GM12892 (cell line): ENCODE results near the gene ZNF334. TPM values are rescaled to one million over a fixed set of nuclear protein-coding genes. Genes with fewer than 3 reads are reported as not detected.

Experiments used
- DNase-seq: peaks from one replicate; pipeline ENCODE4 v3.0.0; 2011; ENCODE audit not compliant: insufficient read length
- FAIRE-seq: peaks from 2 replicates; lab custom pipeline; 2011; peaks lifted over from hg19 to GRCh38; lab: Jason Lieb, UNC
- POLR2A ChIP-seq: IDR thresholded peaks from 2 replicates; pipeline ENCODE4 v1.6.1; 2011; ENCODE audit warnings: low read depth, low read length, control low read depth
- POLR2AphosphoS5 ChIP-seq: IDR thresholded peaks from 2 replicates; pipeline ENCODE4 v1.6.1; 2011; ENCODE audit warnings: low read depth, low read length, control low read depth
- TAF1 ChIP-seq: IDR thresholded peaks from 2 replicates; pipeline ENCODE4 v1.6.1; 2011; ENCODE audit warnings: low read depth, mild to moderate bottlenecking, control low read depth, low read length, borderline replicate concordance
- polyA plus RNA-seq: library from polyadenylated mRNA; unstranded; fragments of >200 nt; gene quantifications from one replicate; pipeline ENCODE4 v1.2.1, GENCODE V29; 2012; ENCODE audit warnings: missing spikeins, inconsistent platforms; ENCODE audit not compliant: missing spikeins

Gene ZNF334
- 1.5 TPM for polyA plus RNA-seq

DNA sequence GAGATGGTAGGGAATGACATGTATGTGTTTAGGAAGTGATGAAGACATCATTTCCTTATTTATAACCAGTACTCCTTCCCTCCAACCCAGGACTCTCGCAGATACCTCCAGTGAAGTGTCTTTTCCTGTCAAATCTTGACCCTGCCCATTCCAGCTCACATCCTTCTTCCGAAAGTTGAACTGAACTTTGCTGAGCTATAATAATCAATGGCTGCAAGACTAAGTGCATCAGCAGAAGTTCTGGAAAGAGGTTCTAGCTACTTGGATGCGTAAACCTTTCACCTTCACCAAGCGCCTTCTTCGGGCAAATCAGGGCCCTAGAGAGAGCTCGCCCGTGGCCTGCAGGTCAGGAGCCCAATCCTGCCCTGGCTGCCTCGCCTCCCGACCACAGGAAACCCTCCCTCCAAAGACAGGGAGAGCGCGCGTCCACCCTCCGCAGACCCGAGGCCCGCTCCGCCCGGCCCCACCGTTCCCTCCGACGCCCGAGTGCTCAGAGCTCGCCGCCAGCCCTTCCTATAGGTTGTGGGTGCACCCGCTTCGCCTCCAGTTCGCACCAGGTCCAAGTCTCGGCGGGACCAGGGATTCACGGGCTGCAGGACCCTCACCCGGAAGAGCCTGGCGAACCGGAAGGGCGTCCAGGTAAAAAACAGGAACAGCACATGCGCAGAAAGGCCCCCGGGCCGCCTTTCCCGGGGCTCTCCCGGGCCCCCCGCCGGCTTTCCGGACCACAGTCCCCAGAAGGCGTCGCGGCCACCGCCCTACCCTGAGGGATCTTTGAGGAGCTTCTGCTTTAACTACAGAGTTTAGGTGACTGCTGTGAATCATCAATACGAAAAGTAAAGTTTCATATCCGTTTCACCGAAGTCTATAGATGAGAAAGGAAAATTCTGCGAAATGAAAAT is at the start of gene ZNF334:
Gene ZNF334 (minus strand): TSS at position 617 of the 902 bp plus-strand sequence. CDS start 1,457 bp downstream, outside the sequence.
- peak; percentile 29 for DNase-seq
- TF ChIP-seq POLR2AphosphoS5 = no peak
- no peak for TF ChIP-seq POLR2A
- TF ChIP-seq TAF1 = no peak
- FAIRE-seq = no peak

- DNase-seq (peak; percentile 52), FAIRE-seq (peak; percentile 81)
Observed at GRCh38 chr20:46562373-46563169, 49.2 kb upstream of the ZNF334 start.

GRCh38 chr20:46562009-46562372 is 48.6 kb upstream of the ZNF334 start:
- no peak for DNase-seq
- TF ChIP-seq POLR2AphosphoS5 (no peak), TAF1 (no peak), POLR2A (no peak)
- no peak for FAIRE-seq

More at GRCh38 chr20:46562373-46563169, 49.2 kb upstream of the ZNF334 start:
- TF ChIP-seq POLR2A = no peak
- TF ChIP-seq POLR2AphosphoS5 = no peak
- TF ChIP-seq TAF1 = no peak

- no peak for TF ChIP-seq POLR2AphosphoS5
- no peak for TF ChIP-seq TAF1
- no peak for TF ChIP-seq POLR2A
- DNase-seq (no peak), FAIRE-seq (no peak)
Observed at GRCh38 chr20:46559685-46560440, 46.5 kb upstream of the ZNF334 start.

GRCh38 chr20:46559001-46559400 is 45.6 kb upstream of the ZNF334 start:
- DNase-seq = no peak
- no peak for FAIRE-seq
- no peak for TF ChIP-seq TAF1
- no peak for TF ChIP-seq POLR2A

DNA sequence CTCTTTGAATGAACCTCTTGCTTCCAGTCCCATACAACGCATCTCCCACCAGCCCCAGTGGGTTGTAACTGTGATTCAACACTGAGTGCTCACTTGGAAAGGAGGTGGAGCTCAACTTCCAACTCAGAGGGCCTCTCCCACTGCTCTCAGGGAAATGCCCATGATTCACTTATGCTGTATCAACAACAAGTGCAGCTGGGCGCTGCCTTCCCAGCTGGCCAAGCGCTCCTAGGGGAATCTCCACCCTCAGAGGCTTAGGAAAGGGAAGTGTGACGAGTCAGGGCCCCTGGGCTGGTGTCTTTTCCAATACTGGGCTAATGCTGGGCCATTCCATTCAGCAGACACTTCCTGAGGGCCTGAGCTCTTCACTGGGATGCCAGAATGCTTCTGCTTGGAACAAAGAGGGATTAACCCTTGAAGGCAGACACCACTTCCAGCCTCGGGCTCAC is 45.2 kb upstream of the ZNF334 start:
- FAIRE-seq (no peak), DNase-seq (no peak)
- TF ChIP-seq POLR2AphosphoS5 (no peak), POLR2A (no peak), TAF1 (no peak)

DNA sequence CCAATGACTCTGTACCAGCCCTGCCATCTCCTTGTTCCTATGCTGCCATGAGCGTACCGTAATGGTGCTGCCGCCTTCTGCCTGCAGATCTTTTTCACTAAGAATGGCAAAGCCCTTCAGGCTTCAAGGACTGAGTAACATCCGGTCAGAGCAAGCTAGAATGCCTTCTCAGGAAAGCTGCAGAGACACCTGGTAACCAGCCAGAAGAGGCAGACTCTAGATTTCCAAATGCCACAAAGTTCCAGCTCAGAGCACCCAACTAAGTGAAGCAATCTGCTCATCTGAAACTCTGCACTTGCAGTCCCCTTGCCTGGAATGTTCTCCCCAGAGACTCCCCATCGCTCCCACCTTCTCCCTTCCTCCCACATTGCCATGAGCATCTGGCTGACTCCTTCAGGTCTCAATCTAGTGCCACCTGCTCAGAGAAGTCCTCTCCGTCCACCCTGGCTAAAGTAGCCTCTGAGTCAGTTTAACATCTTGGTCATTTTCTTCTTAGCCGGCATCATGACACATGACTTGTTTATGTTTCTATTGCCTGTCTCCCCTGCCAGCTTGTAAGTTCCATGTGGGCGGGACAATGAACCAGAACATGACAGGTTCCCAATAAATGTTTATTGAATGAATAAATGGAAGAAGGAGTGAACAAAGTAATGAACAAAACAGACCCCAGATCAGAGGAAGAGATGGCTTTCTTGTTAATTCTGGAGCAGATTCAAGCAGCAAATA is 44.0 kb upstream of the ZNF334 start:
- DNase-seq (no peak), FAIRE-seq (no peak)
- no peak for TF ChIP-seq POLR2AphosphoS5
- no peak for TF ChIP-seq TAF1
- TF ChIP-seq POLR2A = no peak

DNA sequence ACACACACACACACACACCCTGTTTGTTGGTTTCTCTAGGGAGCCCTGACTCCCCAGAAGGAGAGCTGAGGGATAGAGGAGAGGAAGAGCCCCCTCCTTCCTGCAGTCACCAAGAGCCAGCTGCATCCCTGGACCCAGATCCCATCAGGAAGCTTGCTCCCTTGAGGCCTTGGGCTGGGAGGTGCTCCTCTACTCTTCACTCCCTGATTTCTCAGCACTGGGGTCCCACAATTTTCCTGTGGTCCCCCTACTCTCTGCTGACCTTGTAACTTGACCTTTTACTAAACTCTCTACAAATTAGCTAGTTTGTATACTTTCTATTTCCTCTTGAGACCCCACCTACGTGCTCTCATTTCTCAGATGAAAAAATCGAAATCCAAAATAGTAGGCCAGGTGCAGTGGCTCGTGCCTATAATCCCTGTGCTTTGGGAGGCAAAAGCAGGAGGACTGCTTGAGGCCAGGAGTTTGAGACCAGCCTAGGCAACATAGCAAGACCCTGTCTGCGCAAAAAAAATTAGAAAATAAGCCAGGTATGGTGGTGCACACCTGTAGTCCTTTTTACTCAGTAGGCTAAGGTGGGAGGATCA is 42.1 kb upstream of the ZNF334 start:
- DNase-seq = no peak
- TF ChIP-seq TAF1 (no peak), POLR2AphosphoS5 (no peak), POLR2A (no peak)
- no peak for FAIRE-seq

DNA sequence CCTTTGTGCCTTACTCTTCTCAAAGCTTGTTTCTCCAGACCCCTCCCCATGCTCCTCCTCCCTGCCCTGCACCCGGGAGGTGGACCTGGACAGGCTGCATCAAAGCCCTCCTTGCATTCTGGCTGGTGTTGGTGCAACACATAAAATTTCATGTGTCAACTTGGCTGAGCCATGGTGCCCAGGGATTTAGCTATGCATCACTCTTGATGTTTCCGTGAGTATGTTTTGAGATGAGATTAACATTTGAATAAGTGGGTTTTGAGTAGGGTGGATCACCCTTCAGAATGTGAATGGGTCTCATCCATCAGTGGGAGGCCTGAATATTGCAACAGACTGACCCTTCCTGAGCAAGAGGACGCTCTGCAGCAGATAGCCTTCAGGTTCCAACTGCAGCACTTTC is 41.5 kb upstream of the ZNF334 start:
- FAIRE-seq (peak; percentile 24), DNase-seq (no peak)
- TF ChIP-seq POLR2AphosphoS5 = no peak
- TF ChIP-seq POLR2A = no peak

GRCh38 chr20:46553926-46554325 is 40.6 kb upstream of the ZNF334 start:
- peak; percentile 38 for FAIRE-seq
- no peak for DNase-seq
- TF ChIP-seq POLR2A = no peak
- no peak for TF ChIP-seq POLR2AphosphoS5
- no peak for TF ChIP-seq TAF1
